Activated CD4-positive, alpha-beta T cell treated with anti-CD3 and anti-CD28 coated beads, Interleukin-10, Interleukin-2, amounts not matched to agents 100 ng/mL and 50 ng/mL, durations not matched to agents 16 hours and 8 hours (primary cell): ENCODE data around the gene CASZ1.

ENCODE experiments used
- DNase-seq: peaks from one replicate; pipeline ENCODE4 v3.0.0-alpha.2; 2020

The CASZ1 gene

GRCh38 chr1:10773851-10774614, 22.4 kb downstream of the CASZ1 start:
- no peak for DNase-seq

DNA sequence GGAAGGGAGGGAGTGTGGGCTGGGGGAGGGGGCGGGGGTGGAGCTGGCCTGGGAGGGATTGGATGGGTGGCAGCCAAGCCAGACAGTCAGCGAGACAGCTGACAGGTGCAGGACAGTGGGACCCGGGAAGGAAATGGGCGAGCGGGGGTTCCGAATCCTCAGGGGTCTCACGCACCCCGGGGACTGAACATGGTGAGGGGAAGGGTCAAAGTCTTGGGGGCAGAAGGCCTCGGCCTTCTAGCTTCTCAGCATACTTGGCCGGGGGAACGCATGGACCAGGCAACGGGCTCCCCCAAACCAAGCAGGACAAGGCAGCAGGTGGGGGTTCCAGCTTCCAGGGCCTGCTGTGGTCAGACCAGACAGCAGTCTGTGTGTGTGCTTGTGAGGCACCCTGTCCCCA, 23.1 kb downstream of the CASZ1 start:
- DNase-seq = no peak

DNA sequence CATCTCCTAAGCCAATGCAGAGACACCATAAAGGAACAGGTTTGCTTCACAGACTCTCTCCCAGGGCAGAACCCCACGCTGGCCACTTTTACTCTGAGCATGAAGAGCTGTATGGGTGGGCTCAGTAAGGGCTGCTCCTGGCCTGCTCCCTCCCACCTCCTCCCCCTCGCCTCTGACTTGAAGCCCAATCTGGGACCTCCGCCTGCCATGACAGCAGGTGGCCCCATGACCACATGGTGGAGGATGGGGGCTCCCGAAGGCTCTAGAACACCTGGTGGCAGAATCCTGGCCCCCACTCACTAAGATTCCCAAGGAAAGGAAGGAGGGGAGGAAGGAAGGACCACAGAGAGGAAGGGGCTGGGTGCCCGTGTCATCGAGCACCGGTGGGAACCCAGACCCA, 23.7 kb downstream of the CASZ1 start:
- DNase-seq = no peak

DNA sequence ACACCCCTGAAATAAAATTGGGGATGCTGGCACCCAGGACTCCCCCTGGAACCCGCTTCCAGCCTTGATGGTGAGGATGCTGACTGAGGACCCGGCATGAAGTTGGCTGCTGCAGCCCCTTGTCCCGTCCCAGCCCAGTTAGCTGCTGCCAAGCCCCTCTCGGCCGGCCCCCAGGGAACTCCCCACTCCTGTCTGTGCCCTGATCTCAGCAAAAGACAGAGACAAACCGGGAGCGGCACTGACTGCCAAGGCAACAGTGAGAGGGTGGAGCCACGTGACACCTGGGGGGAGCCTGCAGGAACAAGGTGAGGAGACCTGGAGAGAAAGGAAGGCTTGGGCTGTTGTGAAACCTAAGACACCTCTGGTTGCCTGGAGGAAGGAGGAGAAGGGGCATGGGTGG, 24.7 kb downstream of the CASZ1 start:
- DNase-seq = no peak

GRCh38 chr1:10768552-10768951, 27.9 kb downstream of the CASZ1 start:
- DNase-seq = no peak

DNA sequence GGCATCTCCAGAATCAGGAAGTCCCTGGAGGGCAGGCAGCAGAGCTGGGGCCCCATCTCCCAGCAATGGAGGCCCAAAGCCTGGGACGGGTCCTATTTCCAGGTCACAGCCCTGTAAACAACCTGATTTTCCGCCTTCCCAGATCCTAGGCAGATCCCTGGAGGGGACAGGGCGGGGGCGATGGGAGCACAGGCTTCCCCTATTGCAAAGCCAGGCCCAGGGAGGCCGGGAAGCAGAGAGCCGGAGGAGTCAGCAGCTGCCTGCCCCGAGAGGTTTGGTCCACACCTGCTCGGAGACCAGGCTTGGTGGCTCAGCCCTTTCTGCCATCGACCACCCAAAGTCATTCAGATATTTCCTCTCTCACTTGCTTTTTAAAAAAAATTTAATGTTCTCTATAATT, 29.2 kb downstream of the CASZ1 start:
- no peak for DNase-seq

- DNase-seq = no peak
These were observed 30.5 kb downstream of the CASZ1 start for GRCh38 chr1:10765734-10766478.

DNA sequence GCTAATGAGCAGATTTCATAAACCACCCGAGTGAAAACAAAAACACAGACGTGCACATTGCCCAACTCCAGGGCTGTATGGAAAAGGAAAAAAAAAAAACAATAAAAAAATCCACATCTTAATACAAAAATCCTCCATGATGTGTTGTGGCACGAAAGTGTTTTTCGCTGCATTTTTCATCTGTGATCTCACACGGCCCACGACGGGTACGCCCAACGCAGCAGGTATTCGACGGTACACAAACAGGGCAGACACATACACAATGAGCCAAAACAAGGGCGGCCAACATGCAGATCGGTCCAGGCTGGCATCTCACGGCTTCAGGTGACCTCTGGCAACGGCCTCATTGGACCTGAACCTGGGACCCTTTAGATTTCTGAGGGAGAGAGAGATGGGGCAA, 31.1 kb downstream of the CASZ1 start:
- DNase-seq = no peak

DNA sequence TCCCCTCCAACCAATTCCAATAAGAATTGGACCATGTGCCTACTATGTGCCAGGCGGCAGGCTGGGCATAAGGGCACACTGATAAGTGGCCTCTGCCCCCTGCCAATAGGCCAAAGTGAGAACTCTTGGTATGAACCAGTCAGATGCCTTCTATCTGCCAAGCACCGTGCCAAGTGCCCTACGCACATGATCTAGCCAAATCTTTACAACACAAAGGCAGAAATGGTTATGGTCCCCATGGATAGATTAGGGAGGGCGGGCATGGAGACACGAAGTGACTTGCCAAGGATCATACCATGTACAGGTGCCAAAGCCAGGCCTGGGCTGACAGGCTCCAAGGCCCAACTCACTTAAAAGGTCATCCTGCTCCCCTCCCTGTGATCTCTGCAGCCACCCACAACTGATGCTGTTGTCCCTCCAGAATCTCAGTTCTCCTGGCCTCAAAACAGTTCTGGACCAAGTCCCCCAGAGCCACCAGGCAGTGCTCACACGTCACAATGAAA, 32.1 kb downstream of the CASZ1 start:
- DNase-seq = no peak

DNA sequence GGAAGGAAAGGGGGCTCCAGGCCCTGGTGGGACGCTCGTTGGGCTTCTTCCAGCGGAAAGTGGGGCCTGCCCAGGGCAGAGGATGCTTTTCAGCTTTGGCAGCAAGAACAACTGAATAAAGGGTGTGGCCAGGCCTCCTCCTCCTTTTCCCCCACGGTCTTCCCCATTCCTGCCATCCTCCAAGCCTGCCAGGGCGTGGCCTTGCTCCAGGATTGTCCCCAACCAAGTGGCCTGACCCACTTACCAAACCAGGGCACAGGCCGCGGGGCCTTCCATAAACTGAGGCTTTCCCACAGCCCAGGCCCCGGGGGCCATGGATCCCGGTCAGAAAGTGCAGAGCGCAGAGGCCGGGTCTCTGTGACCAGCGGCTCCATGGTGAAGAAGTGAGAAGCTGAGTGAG, 33.6 kb downstream of the CASZ1 start:
- no peak for DNase-seq

- no peak for DNase-seq
These were observed 34.3 kb downstream of the CASZ1 start for GRCh38 chr1:10762153-10762523.

GRCh38 chr1:10761503-10762152, 34.8 kb downstream of the CASZ1 start:
- DNase-seq = no peak

GRCh38 chr1:10760566-10761502, 35.6 kb downstream of the CASZ1 start:
- DNase-seq = no peak

- DNase-seq = no peak
These were observed 36.8 kb downstream of the CASZ1 start for GRCh38 chr1:10759413-10760200.

- no peak for DNase-seq
These were observed 39.6 kb downstream of the CASZ1 start for GRCh38 chr1:10756842-10757241.

DNA sequence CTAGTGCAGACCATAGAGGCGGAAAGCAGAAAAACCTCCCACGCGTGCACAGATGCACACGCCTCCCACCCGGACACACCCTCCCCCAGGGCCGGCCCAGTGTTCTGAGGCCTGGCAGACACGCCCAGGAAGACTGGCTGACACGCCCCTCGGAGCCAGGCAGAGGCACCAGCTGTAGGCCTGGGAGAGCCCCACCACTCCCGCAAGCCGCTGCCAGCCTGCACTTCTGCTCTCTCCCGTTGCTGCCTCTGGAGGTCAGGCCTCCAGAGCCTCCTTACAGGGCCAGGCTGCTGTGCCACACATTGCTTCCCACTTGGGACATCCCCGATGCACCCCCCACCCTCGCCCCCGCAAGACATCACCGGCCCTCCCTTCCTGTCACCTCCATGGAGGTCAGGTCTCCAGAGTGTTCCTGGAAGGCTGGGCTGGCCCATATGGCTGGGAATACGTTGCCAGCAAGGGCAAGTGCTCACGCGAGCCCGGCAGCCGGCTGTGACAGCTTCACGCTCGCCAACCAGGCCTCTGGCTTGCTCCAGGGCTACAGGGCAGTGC, 40.4 kb downstream of the CASZ1 start:
- DNase-seq = peak; percentile 48

DNA sequence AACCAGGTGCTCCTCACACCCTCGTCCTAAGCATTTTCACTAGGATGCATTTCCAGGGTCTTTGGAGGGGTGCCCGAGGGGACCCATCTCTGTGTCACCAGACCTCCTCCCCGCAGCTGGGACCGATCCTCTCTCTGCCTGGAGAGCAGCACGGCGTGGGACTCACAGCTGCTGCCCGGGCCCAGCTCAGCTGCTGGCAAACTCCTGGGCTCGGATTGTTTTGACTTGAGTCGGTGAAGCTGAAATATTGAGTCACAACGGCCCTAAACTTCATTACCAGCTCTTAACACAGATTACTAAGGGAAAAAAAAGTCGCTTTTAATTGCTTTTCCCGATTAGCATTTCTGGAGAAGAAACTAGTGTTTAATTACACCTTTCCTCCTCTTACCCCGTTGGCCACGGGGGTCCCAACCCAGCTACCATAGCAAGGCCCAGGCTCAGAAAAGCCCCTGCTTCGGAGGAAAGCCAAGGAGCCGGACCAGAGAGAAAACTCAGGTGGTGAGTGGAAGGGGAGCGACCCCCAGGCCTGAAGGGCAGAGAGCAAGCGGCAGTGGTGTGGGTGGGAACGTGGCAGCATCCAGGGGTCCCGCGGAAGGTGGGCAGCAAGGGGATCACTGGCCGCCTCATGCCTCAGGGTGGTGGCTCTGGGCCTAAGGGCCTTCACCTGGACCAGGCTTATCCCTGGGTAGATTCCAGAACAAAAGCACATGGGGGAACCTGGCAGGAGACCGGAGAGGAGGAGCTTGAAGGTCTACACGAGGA, 41.7 kb downstream of the CASZ1 start:
- DNase-seq = no peak

DNA sequence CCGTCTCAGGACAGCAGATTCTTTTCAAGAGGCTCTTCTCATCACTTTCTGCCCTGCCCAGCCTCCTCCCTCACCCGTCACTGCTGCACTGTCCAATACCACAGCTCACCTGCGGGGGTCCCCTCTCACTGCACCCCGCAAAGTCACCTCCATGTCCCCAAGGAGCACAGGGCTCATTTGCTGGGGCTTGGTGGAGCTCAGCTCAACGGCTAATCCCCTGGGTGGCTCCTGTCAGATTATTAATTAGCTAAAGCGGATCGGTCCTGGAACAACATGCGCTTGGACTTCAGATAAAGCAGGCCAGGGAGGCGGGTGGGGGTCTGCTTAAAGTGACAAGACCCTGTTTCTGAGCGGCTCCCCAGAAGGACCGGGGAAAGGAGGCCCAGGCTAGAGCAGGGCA, 43.1 kb downstream of the CASZ1 start:
- DNase-seq = no peak

DNA sequence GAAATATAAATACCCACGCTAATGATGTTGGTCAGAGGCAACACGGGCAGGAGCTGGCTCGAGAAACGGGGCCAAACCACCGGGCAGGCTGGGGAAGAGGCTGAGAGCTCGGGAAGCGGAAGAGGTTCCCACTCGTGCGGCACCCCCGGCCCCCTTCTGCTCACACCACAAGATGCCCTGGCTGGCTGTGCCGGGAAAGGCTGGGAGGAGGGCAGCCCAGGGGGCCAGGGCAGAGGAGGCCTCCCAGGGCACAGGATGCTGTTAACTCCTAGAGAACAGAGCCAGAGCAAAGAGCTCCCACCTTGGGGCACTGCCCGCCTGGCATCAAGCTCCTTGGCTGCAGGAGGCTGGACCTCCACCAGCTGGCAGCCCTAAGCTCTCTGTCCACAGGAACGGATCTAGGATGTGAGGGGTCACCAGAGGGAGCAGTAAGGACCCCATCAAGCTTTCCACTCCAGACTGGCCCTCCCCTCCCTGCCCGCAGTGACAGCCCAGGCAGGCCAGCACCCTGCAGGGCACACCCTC, 44.8 kb downstream of the CASZ1 start:
- no peak for DNase-seq

DNA sequence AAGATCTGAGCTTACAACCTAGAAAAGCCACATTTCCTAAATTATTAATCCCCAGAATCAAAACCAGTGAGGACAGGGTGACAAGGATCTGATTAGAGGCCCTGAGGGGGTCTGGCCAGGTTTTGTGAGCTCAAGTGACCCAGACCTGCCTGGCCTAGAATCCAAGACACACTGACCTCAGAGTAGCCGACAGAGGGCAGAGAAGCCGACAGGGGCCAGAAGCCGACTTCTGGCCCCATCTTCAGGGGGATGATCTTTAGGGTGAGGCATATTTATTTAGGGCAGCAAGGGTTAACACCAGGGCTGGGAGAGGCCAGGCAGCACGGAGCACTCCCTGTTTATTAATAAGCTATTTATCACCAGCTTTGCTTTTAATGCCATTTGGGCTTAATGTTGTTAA, 45.3 kb downstream of the CASZ1 start:
- no peak for DNase-seq
